GM12878 (cell line): ENCODE results near the gene TRIP4. TPM values are rescaled to one million over a fixed set of nuclear protein-coding genes. Genes with fewer than 3 reads are reported as not detected.

ENCODE experiments used
- ATAC-seq: fragments of 200-7000 bp; cut with Tn5 transposase; 3 replicates; pipeline ENCODE4 v1.9.1; 2020; ENCODE audit warnings: mild to moderate bottlenecking, moderate library complexity
- BruUV-seq: library from RNA; stranded (reverse); fragments of 400-500 nt; replicated peaks from 2 replicates; lab custom pipeline; 2021; lab: Mats Ljungman, UMichigan
- CTCF ChIA-PET: fragments of 300-600 bp; sonication (Branson Sonifier 250); formaldehyde crosslinking; extraction: SDS; loops from one replicate; lab custom pipeline; 2021; ENCODE audit warnings: inconsistent platforms; lab: Yijun Ruan, JAX
- POLR2A ChIA-PET: fragments of 350-600 bp; formaldehyde crosslinking; extraction: SDS; loops from one replicate; lab custom pipeline; 2021; ENCODE audit warnings: inconsistent platforms; lab: Charles Lee
- RAD21 ChIA-PET: fragments of 300-600 bp; sonication (Branson Sonifier 250); formaldehyde crosslinking; loops from one replicate; lab custom pipeline; 2023; ENCODE audit warnings: antibody characterized with exemption; ENCODE audit not compliant: unreplicated experiment; lab: Charles Lee
- SMC1A ChIA-PET: fragments of 300-600 bp; sonication (Branson Sonifier 250); formaldehyde crosslinking; loops from one replicate; lab custom pipeline; 2023; ENCODE audit not compliant: unreplicated experiment, uncharacterized antibody; lab: Charles Lee
- DNase-seq: peaks from one replicate; pipeline ENCODE4 v3.0.0-alpha.2; 2011; ENCODE audit warnings: low read depth, low spot score
- FAIRE-seq: peaks from 3 replicates; lab custom pipeline; 2011; peaks lifted over from hg19 to GRCh38; lab: Jason Lieb, UNC
- H2AFZ ChIP-seq: 2 replicates; pipeline ENCODE4 v1.6.0; 2011; ENCODE audit warnings: low read depth, low read length, control low read depth; ENCODE audit not compliant: control insufficient read depth
- H3K27ac ChIP-seq: 2 replicates; pipeline ENCODE4 v1.5.1; 2011; ENCODE audit warnings: control low read depth; ENCODE audit not compliant: control insufficient read depth, insufficient read depth
- H3K27me3 ChIP-seq, 2 experiments: replicated peaks in 1 of 2; 2 replicates each; pipeline versions ENCODE4 v1.6.0 to v1.6.1; 2011; ENCODE audit warnings: low read length in 1 of 2; ENCODE audit not compliant: control insufficient read depth in 2 of 2, insufficient read depth in 2 of 2
- H3K36me3 ChIP-seq, 2 experiments: 2 replicates each; pipeline ENCODE4 v1.5.1; 2011; ENCODE audit warnings: low read length in 1 of 2; ENCODE audit not compliant: control insufficient read depth in 2 of 2, insufficient read depth in 2 of 2
- H3K4me1 ChIP-seq: 2 replicates; pipeline ENCODE4 v1.6.1; 2011; ENCODE audit warnings: mild to moderate bottlenecking, low read length, moderate library complexity, mixed read lengths; ENCODE audit not compliant: control insufficient read depth, insufficient read depth
- H3K4me2 ChIP-seq: 2 replicates; pipeline ENCODE4 v1.6.0; 2011; ENCODE audit warnings: control low read depth; ENCODE audit not compliant: control insufficient read depth, insufficient read depth
- H3K4me3 ChIP-seq: fragments of 200-600 bp; sonication (generic); 2 replicates; pipeline ENCODE4 v1.5.1; 2016
- H3K79me2 ChIP-seq: 2 replicates; pipeline ENCODE4 v1.6.0; 2011; ENCODE audit warnings: low read length; ENCODE audit not compliant: control insufficient read depth, insufficient read depth
- H3K9ac ChIP-seq: 2 replicates; pipeline ENCODE4 v1.8.0; 2011; ENCODE audit warnings: low read length, control low read depth, mixed read lengths; ENCODE audit not compliant: control insufficient read depth, insufficient read depth
- H3K9me3 ChIP-seq: replicated peaks from 3 replicates; pipeline ENCODE4 v1.5.1; 2011; ENCODE audit warnings: mild to moderate bottlenecking, low read length; ENCODE audit not compliant: control insufficient read depth, insufficient read depth
- H4K20me1 ChIP-seq: 2 replicates; pipeline ENCODE4 v1.6.0; 2011; ENCODE audit not compliant: control insufficient read depth, insufficient read depth
- CBX3 ChIP-seq: fragments of 200-600 bp; sonication (generic); IDR thresholded peaks from 2 replicates; pipeline ENCODE4 v1.6.1; 2016; ENCODE audit warnings: low read depth, borderline replicate concordance
- CREM ChIP-seq: IDR thresholded peaks from 2 replicates; pipeline ENCODE4 v1.6.1; 2014; ENCODE audit warnings: antibody characterized with exemption, low read depth
- ETV6 ChIP-seq, 2 experiments: fragments of 450-650 bp in 1 of 2; IDR thresholded peaks in 1 of 2; conservative IDR thresholded peaks in 1 of 2; 2 replicates each; pipeline ENCODE4 v1.6.1; 2014; ENCODE audit warnings: antibody characterized with exemption in 1 of 2, borderline replicate concordance in 1 of 2, low read depth in 1 of 2, mild to moderate bottlenecking in 1 of 2, moderate library complexity in 1 of 2
- HCFC1 ChIP-seq: fragments of 150-350 bp; IDR thresholded peaks from 2 replicates; pipeline ENCODE4 v1.6.1; 2014; ENCODE audit warnings: low read length
- LARP7 ChIP-seq: fragments of 450-650 bp; IDR thresholded peaks from 2 replicates; pipeline ENCODE4 v1.6.1; 2017; ENCODE audit warnings: mild to moderate bottlenecking
- MXI1 ChIP-seq: fragments of 150-350 bp; IDR thresholded peaks from 2 replicates; pipeline ENCODE4 v1.6.1; 2011; ENCODE audit warnings: low read depth, mild to moderate bottlenecking, inconsistent platforms, low read length, improper control_type of control experiment
- PAX5 ChIP-seq: IDR thresholded peaks from 2 replicates; pipeline ENCODE4 v1.6.1; 2011; ENCODE audit warnings: low read depth, low read length, borderline replicate concordance
- RCOR1 ChIP-seq: conservative IDR thresholded peaks from 2 replicates; pipeline ENCODE4 v1.6.1; 2012; ENCODE audit warnings: low read depth, low read length, improper control_type of control experiment
- RUNX3 ChIP-seq: IDR thresholded peaks from 2 replicates; pipeline ENCODE4 v1.6.1; 2012; ENCODE audit warnings: low read length, inconsistent platforms
- SMARCA5 ChIP-seq: fragments of 450-650 bp; IDR thresholded peaks from 2 replicates; pipeline ENCODE4 v1.6.1; 2017; ENCODE audit warnings: mild to moderate bottlenecking
- SMC3 ChIP-seq: IDR thresholded peaks from 2 replicates; pipeline ENCODE4 v1.6.1; 2011; ENCODE audit warnings: low read length, improper control_type of control experiment, borderline replicate concordance
- ZZZ3 ChIP-seq: IDR thresholded peaks from 2 replicates; pipeline ENCODE4 v1.6.1; 2011; ENCODE audit warnings: low read depth; ENCODE audit not compliant: control insufficient read depth, insufficient read length
- WGBS: methylation state at CpG from one replicate; pipeline ENCODE4 v1.1.6; 2016; ENCODE audit warnings: low lambda C conversion rate; ENCODE audit not compliant: insufficient replicate concordance, insufficient coverage; ENCODE audit errors: missing lambda C conversion rate; 5-methylcytosine and 5-hydroxymethylcytosine counted together
- in situ Hi-C: fragments of 300-500 bp; cut with MboI; formaldehyde crosslinking; loops from 9 replicates; pipeline ENCODE4 v1.14.3; 2018; ENCODE audit warnings: mixed read lengths
- intact Hi-C: fragments of 100-400 bp; cut with micrococcal nuclease; formaldehyde crosslinking; loops from one replicate; pipeline ENCODE4 v1.14.2; 2022; ENCODE audit not compliant: unreplicated experiment
- polyA plus RNA-seq, 11 experiments: library from polyadenylated mRNA; depleted of rRNA in 4 of 11; unstranded in 6 of 11; stranded (reverse) in 5 of 11; fragments of >200 nt; fragmentation: Nextera tagmentation in 4 of 11; fragmentation: Illumina TruSeq in 1 of 11; extraction: Ambion mirVana in 4 of 11; extraction: Trizol in 1 of 11; gene quantifications; 1 replicate in 1 of 11; 2 replicates in 10 of 11; pipeline versions ENCODE4 v1.2.1 to v1.2.3, GENCODE V29; 2011 to 2016; ENCODE audit warnings: inconsistent platforms in 2 of 11, missing spikeins in 2 of 11, low read depth in 1 of 11
- total RNA-seq, 4 experiments: library from RNA; depleted of rRNA in 3 of 4; stranded (reverse); fragments of >200 nt in 3 of 4; fragmentation: Illumina TruSeq in 1 of 4; extraction: Trizol in 1 of 4; gene quantifications; 2 replicates each; pipeline versions ENCODE4 v1.2.1 to v1.2.3, GENCODE V29; 2013 to 2021
- TF ChIP-seq, protein P1 (sequence below): IDR thresholded peaks from 2 replicates; pipeline ENCODE4 v1.6.1; 2012; ENCODE audit warnings: low read depth, low read length, improper control_type of control experiment
- TF ChIP-seq, protein P2 (sequence below): fragments of 450-650 bp; formaldehyde crosslinking; IDR thresholded peaks from 2 replicates; pipeline ENCODE4 v1.4.0; 2022; ENCODE audit warnings: mild to moderate bottlenecking, moderate library complexity
- TF ChIP-seq, protein P3 (sequence below): IDR thresholded peaks from 2 replicates; pipeline ENCODE4 v1.6.1; 2011; ENCODE audit warnings: mild to moderate bottlenecking, low read depth, low read length, moderate library complexity; ENCODE audit not compliant: insufficient replicate concordance
- TF ChIP-seq, protein P4 (sequence below): fragments of 450-650 bp; IDR thresholded peaks from 2 replicates; pipeline ENCODE4 v1.6.1; 2014; ENCODE audit warnings: mild to moderate bottlenecking

The TRIP4 gene
- total and polyA plus RNA-seq, 10 of the 15 experiments (the other 5 are each of a cell fraction or from before 2014, with no cell fraction given) = 6.4 to 24.5 (median 20.0) TPM

DNA sequence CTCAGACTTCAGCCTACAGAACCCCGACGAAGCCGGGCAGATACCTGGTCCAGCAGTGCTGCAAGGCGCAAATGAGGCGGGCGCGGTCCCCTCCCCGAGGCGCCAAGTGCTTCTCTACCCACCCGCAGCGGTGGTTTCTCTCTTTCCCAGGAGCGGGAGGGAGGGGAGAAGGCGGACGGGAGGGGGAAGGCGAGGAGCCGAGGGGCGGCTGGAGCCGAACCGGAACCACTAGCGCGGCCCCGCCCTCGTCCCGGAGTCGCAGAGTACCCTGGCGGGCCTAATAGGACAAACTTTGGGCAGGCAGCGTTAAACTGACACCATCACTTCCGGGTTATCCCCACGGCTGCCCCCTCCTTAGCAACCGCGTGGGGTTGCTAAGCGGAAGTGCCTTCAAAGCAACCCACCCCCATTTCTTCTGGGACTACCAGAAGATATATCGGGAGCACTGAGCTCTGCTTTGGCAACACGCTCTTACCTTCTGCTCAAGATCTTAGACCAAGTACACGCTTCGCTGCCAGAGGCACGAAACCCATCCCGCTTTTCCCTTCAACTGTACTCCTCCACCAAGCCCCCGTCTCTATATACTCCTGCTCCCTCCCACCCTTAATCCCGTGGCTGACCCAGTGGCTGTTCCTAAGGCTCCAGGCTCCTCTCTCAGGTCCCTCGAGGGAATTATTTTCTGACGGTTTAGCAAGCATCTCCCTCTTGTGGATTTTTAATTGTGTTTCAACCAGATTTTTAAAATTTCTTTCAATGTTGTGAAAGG is 31.5 kb upstream of the TRIP4 start, which contains the start of gene CSNK1G1:
CSNK1G1 (minus strand) TSS at position 230 of the 766 bp plus-strand sequence. CDS start 55,674 bp downstream, outside the sequence.
- Histone ChIP-seq H3K4me3 (peak within 1 kb of the TSS; percentile 77), H4K20me1 (no peaks in the 10 kb centered on the region), H3K9me3 (no peaks in the 10 kb centered on the region), H2AFZ (peak within 1 kb of the TSS; percentile 91), H3K36me3 (no peaks in the 10 kb centered on the region; a peak in 1 of 4 replicates), H3K27me3 (no peaks in the 10 kb centered on the region), H3K27ac (peak within 1 kb of the TSS; percentile 64), H3K4me1 (peaks cover 3% of the 10 kb centered on the region; the same call in 1 of the 2 replicates), H3K79me2 (peaks cover 30% of the 10 kb centered on the region), H3K4me2 (peak within 1 kb of the TSS; percentile 75), H3K9ac (peak within 1 kb of the TSS; percentile 70)
- POLR2A ChIA-PET = interaction anchor here (0.6 to 1.8 kb wide), 3 partner anchors 22 to 822 kb away, joined by 3 to 5 read pairs (median 3); partner anchors contain the start of gene PPIB
- SMC1A ChIA-PET = interaction anchor here (1.0 kb wide), 5 partner anchors 31 to 193 kb away, joined by 3 read pairs; partner anchors contain the start of gene PPIB
- in situ Hi-C loops = no loop called here
- intact Hi-C loops = loop anchor here (5.0 kb wide), 1 partner anchor 194 kb away; the partner anchor contains the start of gene PPIB
- no TSS peak for BruUV-seq
- CTCF ChIA-PET = interaction anchor here (0.7 to 1.3 kb wide), 4 partner anchors 146 to 372 kb away, joined by 3 to 4 read pairs (median 4); partner anchors contain the start of gene PPIB
- FAIRE-seq (peak; percentile 96), DNase-seq (peak; percentile 90), ATAC-seq (peak; percentile 99)
- RAD21 ChIA-PET = interaction anchor here (1.0 to 1.8 kb wide), 4 partner anchors 31 to 211 kb away, joined by 3 to 5 read pairs (median 4); partner anchors contain the start of gene TRIP4
- under 1% methylated on average over 36 of the region's 42 CpGs for WGBS
- TF ChIP-seq LARP7 = peak; percentile 56; the same call in 1 of the 2 replicates
- TF ChIP-seq CREM = 0 out of 2 replicates have a peak, but pooled peaks have one; percentile 27
- 0 out of 2 replicates have a peak, but pooled peaks have one; percentile 46 for TF ChIP-seq RCOR1
- TF ChIP-seq, protein P1, sequence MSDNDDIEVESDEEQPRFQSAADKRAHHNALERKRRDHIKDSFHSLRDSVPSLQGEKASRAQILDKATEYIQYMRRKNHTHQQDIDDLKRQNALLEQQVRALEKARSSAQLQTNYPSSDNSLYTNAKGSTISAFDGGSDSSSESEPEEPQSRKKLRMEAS = peak; percentile 34; the same call in 1 of the 2 replicates
- TF ChIP-seq RUNX3 = peak; percentile 18; the same call in 1 of the 2 replicates
- TF ChIP-seq MXI1 = peak; percentile 96
- TF ChIP-seq ETV6 (conservative IDR thresholded peaks at IDR 0.05 in 1 of 2, IDR thresholded peaks at IDR 0.05 in 1 of 2; ENCODE audit: borderline replicate concordance in 1 of 2, low read depth in 1 of 2) = no peak
- TF ChIP-seq ZZZ3 = no peak
- peak; percentile 24; the same call in 1 of the 2 replicates for TF ChIP-seq SMC3
- TF ChIP-seq, protein P2, sequence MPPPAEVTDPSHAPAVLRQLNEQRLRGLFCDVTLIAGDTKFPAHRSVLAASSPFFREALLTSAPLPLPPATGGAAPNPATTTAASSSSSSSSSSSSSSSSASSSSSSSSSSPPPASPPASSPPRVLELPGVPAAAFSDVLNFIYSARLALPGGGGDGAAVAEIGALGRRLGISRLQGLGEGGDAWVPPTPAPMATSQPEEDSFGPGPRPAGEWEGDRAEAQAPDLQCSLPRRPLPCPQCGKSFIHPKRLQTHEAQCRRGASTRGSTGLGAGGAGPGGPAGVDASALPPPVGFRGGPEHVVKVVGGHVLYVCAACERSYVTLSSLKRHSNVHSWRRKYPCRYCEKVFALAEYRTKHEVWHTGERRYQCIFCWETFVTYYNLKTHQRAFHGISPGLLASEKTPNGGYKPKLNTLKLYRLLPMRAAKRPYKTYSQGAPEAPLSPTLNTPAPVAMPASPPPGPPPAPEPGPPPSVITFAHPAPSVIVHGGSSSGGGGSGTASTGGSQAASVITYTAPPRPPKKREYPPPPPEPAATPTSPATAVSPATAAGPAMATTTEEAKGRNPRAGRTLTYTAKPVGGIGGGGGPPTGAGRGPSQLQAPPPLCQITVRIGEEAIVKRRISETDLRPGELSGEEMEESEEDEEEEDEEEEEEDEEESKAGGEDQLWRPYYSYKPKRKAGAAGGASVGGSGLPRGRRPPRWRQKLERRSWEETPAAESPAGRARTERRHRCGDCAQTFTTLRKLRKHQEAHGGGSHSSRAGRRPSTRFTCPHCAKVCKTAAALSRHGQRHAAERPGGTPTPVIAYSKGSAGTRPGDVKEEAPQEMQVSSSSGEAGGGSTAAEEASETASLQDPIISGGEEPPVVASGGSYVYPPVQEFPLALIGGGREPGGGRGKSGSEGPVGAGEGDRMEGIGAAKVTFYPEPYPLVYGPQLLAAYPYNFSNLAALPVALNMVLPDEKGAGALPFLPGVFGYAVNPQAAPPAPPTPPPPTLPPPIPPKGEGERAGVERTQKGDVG = no peak
- peak; percentile 66 for TF ChIP-seq HCFC1
- TF ChIP-seq, protein P3, sequence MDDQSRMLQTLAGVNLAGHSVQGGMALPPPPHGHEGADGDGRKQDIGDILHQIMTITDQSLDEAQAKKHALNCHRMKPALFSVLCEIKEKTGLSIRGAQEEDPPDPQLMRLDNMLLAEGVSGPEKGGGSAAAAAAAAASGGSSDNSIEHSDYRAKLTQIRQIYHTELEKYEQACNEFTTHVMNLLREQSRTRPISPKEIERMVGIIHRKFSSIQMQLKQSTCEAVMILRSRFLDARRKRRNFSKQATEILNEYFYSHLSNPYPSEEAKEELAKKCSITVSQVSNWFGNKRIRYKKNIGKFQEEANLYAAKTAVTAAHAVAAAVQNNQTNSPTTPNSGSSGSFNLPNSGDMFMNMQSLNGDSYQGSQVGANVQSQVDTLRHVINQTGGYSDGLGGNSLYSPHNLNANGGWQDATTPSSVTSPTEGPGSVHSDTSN = no peak
- TF ChIP-seq, protein P4, sequence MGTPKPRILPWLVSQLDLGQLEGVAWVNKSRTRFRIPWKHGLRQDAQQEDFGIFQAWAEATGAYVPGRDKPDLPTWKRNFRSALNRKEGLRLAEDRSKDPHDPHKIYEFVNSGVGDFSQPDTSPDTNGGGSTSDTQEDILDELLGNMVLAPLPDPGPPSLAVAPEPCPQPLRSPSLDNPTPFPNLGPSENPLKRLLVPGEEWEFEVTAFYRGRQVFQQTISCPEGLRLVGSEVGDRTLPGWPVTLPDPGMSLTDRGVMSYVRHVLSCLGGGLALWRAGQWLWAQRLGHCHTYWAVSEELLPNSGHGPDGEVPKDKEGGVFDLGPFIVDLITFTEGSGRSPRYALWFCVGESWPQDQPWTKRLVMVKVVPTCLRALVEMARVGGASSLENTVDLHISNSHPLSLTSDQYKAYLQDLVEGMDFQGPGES = no peak
- 0 out of 2 replicates have a peak, but pooled peaks have one; percentile 32 for TF ChIP-seq PAX5
- no peak for TF ChIP-seq CBX3
- TF ChIP-seq SMARCA5 = 0 out of 2 replicates have a peak, but pooled peaks have one; percentile 29
